GM18505 (cell line): ENCODE results near the gene SLC12A7.

ENCODE experiments used
- ATAC-seq: cut with Tn5 transposase; IDR thresholded peaks from one replicate; pipeline ENCODE4 v1.9.1; 2021; ENCODE audit not compliant: unreplicated experiment
- POLR2A ChIP-seq: IDR thresholded peaks from 4 replicates; pipeline ENCODE4 v1.6.1; 2011; ENCODE audit warnings: borderline replicate concordance; ENCODE audit not compliant: insufficient read depth, insufficient read length; ENCODE audit errors: extremely low read depth

The SLC12A7 gene

GRCh38 chr5:1081519-1081918 is 30.3 kb downstream of the SLC12A7 start:
- no peak for TF ChIP-seq POLR2A
- ATAC-seq, result no peak

GRCh38 chr5:1080432-1080831 is 31.4 kb downstream of the SLC12A7 start:
- no peak for ATAC-seq
- TF ChIP-seq POLR2A, result no peak

GRCh38 chr5:1079961-1080360 is 31.9 kb downstream of the SLC12A7 start:
- no peak for TF ChIP-seq POLR2A
- ATAC-seq, result no peak

GRCh38 chr5:1079486-1079885 is 32.4 kb downstream of the SLC12A7 start:
- no peak for ATAC-seq
- TF ChIP-seq POLR2A, result no peak

- TF ChIP-seq POLR2A, result no peak
- ATAC-seq, result no peak
These were observed 33.0 kb downstream of the SLC12A7 start for GRCh38 chr5:1078851-1079250.

- no peak for TF ChIP-seq POLR2A
- no peak for ATAC-seq
These were observed 33.7 kb downstream of the SLC12A7 start for GRCh38 chr5:1078206-1078605.

- no peak for TF ChIP-seq POLR2A
- no peak for ATAC-seq
These were observed 34.3 kb downstream of the SLC12A7 start for GRCh38 chr5:1077491-1078020.

- no peak for TF ChIP-seq POLR2A
- no peak for ATAC-seq
These were observed 34.8 kb downstream of the SLC12A7 start for GRCh38 chr5:1077026-1077425.

GRCh38 chr5:1076406-1076805 is 35.5 kb downstream of the SLC12A7 start:
- no peak for ATAC-seq
- TF ChIP-seq POLR2A, result no peak

- no peak for ATAC-seq
- TF ChIP-seq POLR2A, result no peak
These were observed 35.9 kb downstream of the SLC12A7 start for GRCh38 chr5:1075931-1076330.

- no peak for ATAC-seq
- TF ChIP-seq POLR2A, result no peak
These were observed 36.3 kb downstream of the SLC12A7 start for GRCh38 chr5:1075555-1075881.

GRCh38 chr5:1074816-1075554 is 36.9 kb downstream of the SLC12A7 start:
- no peak for ATAC-seq
- no peak for TF ChIP-seq POLR2A

- no peak for TF ChIP-seq POLR2A
- ATAC-seq, result no peak
These were observed 37.6 kb downstream of the SLC12A7 start for GRCh38 chr5:1074226-1074625.

- TF ChIP-seq POLR2A, result no peak
- no peak for ATAC-seq
These were observed 38.4 kb downstream of the SLC12A7 start for GRCh38 chr5:1073239-1074102.
